Endothelial cell of umbilical vein (primary cell): ENCODE results near the gene SPOUT1. TPM values are rescaled to one million over a fixed set of nuclear protein-coding genes. Genes with fewer than 3 reads are reported as not detected.

Source experiments
- BruUV-seq: library from RNA; stranded (reverse); fragments of 400-500 nt; replicated peaks from 2 replicates; lab custom pipeline; 2021; lab: Mats Ljungman, UMichigan
- CTCF ChIA-PET: fragments of 300-600, 350-600 bp; sonication (Branson Sonifier 250); formaldehyde crosslinking; loops from one replicate; lab custom pipeline; 2021; ENCODE audit warnings: antibody characterized with exemption, inconsistent platforms; lab: Charles Lee
- POLR2A ChIA-PET: fragments of 300-600, 350-600 bp; sonication (Branson Sonifier 250); formaldehyde crosslinking; loops from one replicate; lab custom pipeline; 2021; ENCODE audit warnings: antibody characterized with exemption, inconsistent platforms; lab: Charles Lee
- DNase-seq: peaks from one replicate; pipeline ENCODE4 v3.0.0-alpha.2; 2011; ENCODE audit warnings: low read depth, low spot score
- FAIRE-seq: peaks from 2 replicates; lab custom pipeline; 2011; peaks lifted over from hg19 to GRCh38; lab: Jason Lieb, UNC
- H2AFZ ChIP-seq: 2 replicates; pipeline ENCODE4 v1.6.0; 2012; ENCODE audit warnings: low read depth, low read length, control low read depth, inconsistent platforms
- H3K27ac ChIP-seq: 2 replicates; pipeline ENCODE4 v1.5.1; 2011; ENCODE audit warnings: low read depth, mild to moderate bottlenecking, control low read depth, low read length, moderate library complexity; ENCODE audit not compliant: insufficient read depth
- H3K27me3 ChIP-seq, 2 experiments: 2 replicates each; pipeline versions ENCODE4 v1.6.0 to v1.6.1; 2011; ENCODE audit warnings: low read length in 2 of 2, mixed read lengths in 1 of 2; ENCODE audit not compliant: control insufficient read depth in 2 of 2, insufficient read depth in 2 of 2
- H3K36me3 ChIP-seq, 2 experiments: 2 replicates in 1 of 2; 3 replicates in 1 of 2; pipeline ENCODE4 v1.5.1; 2011; ENCODE audit warnings: low read length in 2 of 2, mild to moderate bottlenecking in 1 of 2, moderate library complexity in 1 of 2; ENCODE audit not compliant: control insufficient read depth in 2 of 2, insufficient read depth in 2 of 2; ENCODE audit errors: extremely low read depth in 1 of 2
- H3K4me1 ChIP-seq: 3 replicates; pipeline ENCODE4 v1.5.1; 2011; ENCODE audit warnings: mild to moderate bottlenecking, low read length; ENCODE audit not compliant: control insufficient read depth, insufficient read depth; ENCODE audit errors: extremely low read depth
- H3K4me2 ChIP-seq: 2 replicates; pipeline ENCODE4 v1.6.1; 2011; ENCODE audit warnings: low read length, control low read depth, mixed read lengths; ENCODE audit not compliant: insufficient read depth
- H3K4me3 ChIP-seq, 3 experiments: fragments of 200-600 bp in 1 of 3; sonication (generic), shearing (Covaris generic) in 1 of 3; replicated peaks in 1 of 3; 2 replicates each; pipeline ENCODE4 v1.5.1; 2011 to 2016; ENCODE audit warnings: control low read depth in 3 of 3, low read length in 3 of 3, mild to moderate bottlenecking in 2 of 3, inconsistent platforms in 1 of 3, low read depth in 1 of 3, moderate library complexity in 1 of 3; ENCODE audit not compliant: insufficient read depth in 1 of 3
- H3K79me2 ChIP-seq: 2 replicates; pipeline ENCODE4 v1.6.0; 2012; ENCODE audit warnings: low read length, inconsistent platforms; ENCODE audit not compliant: control insufficient read depth, insufficient read depth
- H3K9ac ChIP-seq: replicated peaks from 2 replicates; pipeline ENCODE3; 2011; ENCODE audit warnings: low read length, control low read depth; ENCODE audit not compliant: insufficient read depth; ENCODE audit errors: extremely low read depth
- H3K9me1 ChIP-seq: replicated peaks from 3 replicates; pipeline ENCODE4 v1.6.0; 2011; ENCODE audit warnings: mild to moderate bottlenecking, low read length; ENCODE audit not compliant: control insufficient read depth, insufficient read depth; ENCODE audit errors: extremely low read depth
- H3K9me3 ChIP-seq: replicated peaks from 2 replicates; pipeline ENCODE4 v1.5.1; 2012; ENCODE audit warnings: low read length, inconsistent platforms; ENCODE audit not compliant: control insufficient read depth, insufficient read depth
- H4K20me1 ChIP-seq: replicated peaks from 2 replicates; pipeline ENCODE3; 2011; ENCODE audit warnings: mild to moderate bottlenecking, low read length; ENCODE audit not compliant: control insufficient read depth, insufficient read depth; ENCODE audit errors: extremely low read depth
- CTCF ChIP-seq, 2 donors: IDR thresholded peaks; 1 replicate in 1 of 2; 2 replicates in 1 of 2; pipeline ENCODE4 v1.5.1; 2011; ENCODE audit warnings: low read length in 2 of 2, mild to moderate bottlenecking in 2 of 2, moderate library complexity in 2 of 2, control low read depth in 1 of 2, inconsistent platforms in 1 of 2, low read depth in 1 of 2; ENCODE audit not compliant: insufficient read depth in 1 of 2; ENCODE audit errors: extremely low read depth in 1 of 2
- EZH2 ChIP-seq: IDR thresholded peaks from 2 replicates; pipeline ENCODE4 v1.6.1; 2012; ENCODE audit warnings: borderline replicate concordance, low read depth, mild to moderate bottlenecking, moderate library complexity, low read length, inconsistent platforms; ENCODE audit not compliant: severe bottlenecking
- FOS ChIP-seq: IDR thresholded peaks from 2 replicates; pipeline ENCODE4 v1.6.1; 2011; ENCODE audit warnings: mild to moderate bottlenecking, low read length, moderate library complexity, borderline replicate concordance; ENCODE audit not compliant: insufficient read depth
- GATA2 ChIP-seq: IDR thresholded peaks from 2 replicates; pipeline ENCODE4 v1.7.0; 2011; ENCODE audit warnings: low read depth, mild to moderate bottlenecking, moderate library complexity, mixed read lengths, low read length; ENCODE audit not compliant: insufficient read length, insufficient read depth
- JUN ChIP-seq: IDR thresholded peaks from 2 replicates; pipeline ENCODE4 v1.6.1; 2011; ENCODE audit warnings: borderline replicate concordance, low read depth; ENCODE audit not compliant: insufficient read length, insufficient read depth
- MAX ChIP-seq: IDR thresholded peaks from 2 replicates; pipeline ENCODE4 v1.6.1; 2011; ENCODE audit not compliant: insufficient read depth, insufficient read length
- MYC ChIP-seq: IDR thresholded peaks from one replicate; pipeline ENCODE4 v1.6.1; 2011; ENCODE audit warnings: mild to moderate bottlenecking, low read depth, low read length
- POLR2A ChIP-seq: IDR thresholded peaks from 2 replicates; pipeline ENCODE4 v1.6.1; 2012; ENCODE audit warnings: low read depth, mild to moderate bottlenecking, control low read depth, low read length
- POLR2AphosphoS5 ChIP-seq: IDR thresholded peaks from 2 replicates; pipeline ENCODE4 v1.6.1; 2012; ENCODE audit warnings: low read depth, mild to moderate bottlenecking, control low read depth, low read length, moderate library complexity; ENCODE audit not compliant: insufficient read depth
- dilution Hi-C: fragments of 300-500 bp; cut with MboI; formaldehyde crosslinking; loops from one replicate; pipeline ENCODE4 v1.15.0; 2019; ENCODE audit warnings: low sequenced_read_pairs; ENCODE audit not compliant: extremely low pct_ligation_motif_present
- intact Hi-C: fragments of 100-400 bp; cut with micrococcal nuclease; formaldehyde crosslinking; loops from one replicate; pipeline ENCODE4 v1.10.0; 2022
- polyA plus RNA-seq, 4 experiments: library from polyadenylated mRNA; depleted of rRNA in 3 of 4; stranded (reverse) in 3 of 4; unstranded in 1 of 4; fragments of >200 nt; gene quantifications; 2 replicates each; pipeline versions ENCODE4 v1.2.1 to v1.2.3, GENCODE V29; 2011 to 2012; ENCODE audit warnings: missing spikeins in 1 of 4
- total RNA-seq: library from RNA; stranded (reverse); gene quantifications from 2 replicates; pipeline ENCODE4 v1.2.3, GENCODE V29; 2021

Gene SPOUT1
- total and polyA plus RNA-seq, 2 donors (not counting 3 experiments of a cell fraction or from before 2014, with no cell fraction given) = 50.4 to 51.6 TPM

- no peak overlapping the region for H3K4me3 ChIP-seq
- ChIA-PET CTCF (interaction anchor here (3.9 kb wide), 1 partner anchor 9 kb away, joined by 40 read pairs; the partner anchor contains the start of gene SPOUT1), POLR2A (no interaction called here)
- H4K20me1 ChIP-seq = no peaks in the 10 kb centered on the region
- no peak for FAIRE-seq
- intact Hi-C loops = no loop called here
- dilution Hi-C loops = no loop called here
- H3K4me2 ChIP-seq = no peak overlapping the region
- H3K4me1 ChIP-seq = peaks cover 6% of the 10 kb centered on the region
- H3K9ac ChIP-seq = no peak overlapping the region
- TF ChIP-seq JUN (no peak), FOS (no peak), MAX (no peak), POLR2AphosphoS5 (no peak), POLR2A (no peak), CTCF (IDR thresholded peaks at IDR 0.05; ENCODE audit: extremely low read depth in 1 of 2, insufficient read depth in 1 of 2, low read depth in 1 of 2, low read length in 2 of 2) (no peak), GATA2 (no peak), EZH2 (no peak), MYC (no peak)
- DNase-seq = no peak
- H3K36me3 ChIP-seq = peaks cover 3 to 39% of the 10 kb centered on the region in 2 experiments
- H3K27ac ChIP-seq = no peak overlapping the region
- H3K79me2 ChIP-seq = no peaks in the 10 kb centered on the region
- no peaks in the 10 kb centered on the region for H3K27me3 ChIP-seq
- H3K9me1 ChIP-seq = no peaks in the 10 kb centered on the region
- H2AFZ ChIP-seq = no peak overlapping the region
- no peaks in the 10 kb centered on the region for H3K9me3 ChIP-seq
- BruUV-seq = no TSS peak
Observed at GRCh38 chr9:128820665-128821583, 8.7 kb downstream of the SPOUT1 start.
